A673 (cell line): ENCODE measurements around the gene ARMC8. TPM values are rescaled to one million over a fixed set of nuclear protein-coding genes. Genes with fewer than 3 reads are reported as not detected.

Experiments used
- BruUV-seq: library from RNA; stranded (reverse); fragments of 400-500 nt; replicated peaks from 2 replicates; lab custom pipeline; 2021; lab: Mats Ljungman, UMichigan
- CTCF ChIA-PET: fragments of 300-600 bp; sonication (Branson Sonifier 250); formaldehyde crosslinking; loops from one replicate; lab custom pipeline; 2022; ENCODE audit warnings: antibody characterized with exemption; lab: Charles Lee
- POLR2A ChIA-PET: fragments of 300-600 bp; sonication (Branson Sonifier 250); formaldehyde crosslinking; loops from one replicate; lab custom pipeline; 2022; ENCODE audit warnings: antibody characterized with exemption; ENCODE audit not compliant: low non-redundant PET; lab: Charles Lee
- DNase-seq: peaks from one replicate; pipeline ENCODE4 v3.0.0-alpha.2; 2015; ENCODE audit warnings: low spot score
- H3K27ac ChIP-seq: fragments of 200-600 bp; sonication (generic); 2 replicates; pipeline ENCODE4 v1.5.1; 2016; ENCODE audit warnings: mixed run types, low read depth, mild to moderate bottlenecking, mixed read lengths, antibody characterized with exemption, low read length; ENCODE audit not compliant: poor library complexity, severe bottlenecking
- H3K27me3 ChIP-seq: fragments of 200-600 bp; sonication (generic); replicated peaks from 2 replicates; pipeline ENCODE4 v1.6.1; 2017; ENCODE audit warnings: mixed run types, low read depth, mild to moderate bottlenecking, mixed read lengths, antibody characterized with exemption, low read length; ENCODE audit not compliant: insufficient read depth, poor library complexity
- H3K36me3 ChIP-seq: fragments of 200-600 bp; sonication (generic); 2 replicates; pipeline ENCODE4 v1.6.1; 2016; ENCODE audit warnings: mixed run types, mild to moderate bottlenecking, mixed read lengths, antibody characterized with exemption, low read length; ENCODE audit not compliant: insufficient read depth, poor library complexity, severe bottlenecking
- H3K4me1 ChIP-seq: fragments of 200-600 bp; sonication (generic); 2 replicates; pipeline ENCODE4 v1.6.1; 2017; ENCODE audit warnings: mixed run types, mild to moderate bottlenecking, mixed read lengths, antibody characterized with exemption, low read length; ENCODE audit not compliant: insufficient read depth, poor library complexity, severe bottlenecking
- H3K4me3 ChIP-seq: fragments of 200-600 bp; sonication (generic); 2 replicates; pipeline ENCODE4 v1.5.1; 2016; ENCODE audit warnings: low read depth, mixed run types, mild to moderate bottlenecking, mixed read lengths, low read length; ENCODE audit not compliant: poor library complexity, severe bottlenecking
- H3K9me3 ChIP-seq: fragments of 200-600 bp; sonication (generic); 2 replicates; pipeline ENCODE4 v1.6.1; 2016; ENCODE audit warnings: mixed run types, low read depth, mild to moderate bottlenecking, mixed read lengths, antibody characterized with exemption, low read length; ENCODE audit not compliant: poor library complexity, severe bottlenecking
- EZH2 ChIP-seq: fragments of 200-600 bp; sonication (generic); IDR thresholded peaks from 2 replicates; pipeline ENCODE4 v1.6.1; 2017; ENCODE audit warnings: borderline replicate concordance, low read depth, mild to moderate bottlenecking, mixed read lengths, antibody characterized with exemption, low read length; ENCODE audit not compliant: poor library complexity, severe bottlenecking
- intact Hi-C: fragments of 100-400 bp; cut with micrococcal nuclease; formaldehyde crosslinking; loops from one replicate; pipeline ENCODE4 v1.10.0; 2022; ENCODE audit not compliant: unreplicated experiment
- total RNA-seq: library from RNA; stranded (reverse); gene quantifications from 2 replicates; pipeline ENCODE4 v1.2.3, GENCODE V29; 2021
- TF ChIP-seq, protein P1 (sequence below): fragments of 300-800, 200-600 bp; sonication (generic); conservative IDR thresholded peaks from 2 replicates; pipeline ENCODE4 v1.5.1; 2017; ENCODE audit warnings: low read depth, mild to moderate bottlenecking, antibody characterized with exemption, low read length, moderate library complexity, mixed read lengths

The ARMC8 gene
- total RNA-seq, 1 experiment from 2014 or later: 55.8 TPM

GRCh38 chr3:138220788-138221187 is 33.7 kb downstream of the ARMC8 start:
- intact Hi-C loops: no loop called here
- no peak for DNase-seq
- H3K27me3 ChIP-seq: no peaks in the 10 kb centered on the region
- no peak overlapping the region for H3K4me3 ChIP-seq
- POLR2A ChIA-PET: no interaction called here
- no TSS peak for BruUV-seq
- peaks cover 24% of the 10 kb centered on the region for H3K36me3 ChIP-seq
- TF ChIP-seq, protein P1, sequence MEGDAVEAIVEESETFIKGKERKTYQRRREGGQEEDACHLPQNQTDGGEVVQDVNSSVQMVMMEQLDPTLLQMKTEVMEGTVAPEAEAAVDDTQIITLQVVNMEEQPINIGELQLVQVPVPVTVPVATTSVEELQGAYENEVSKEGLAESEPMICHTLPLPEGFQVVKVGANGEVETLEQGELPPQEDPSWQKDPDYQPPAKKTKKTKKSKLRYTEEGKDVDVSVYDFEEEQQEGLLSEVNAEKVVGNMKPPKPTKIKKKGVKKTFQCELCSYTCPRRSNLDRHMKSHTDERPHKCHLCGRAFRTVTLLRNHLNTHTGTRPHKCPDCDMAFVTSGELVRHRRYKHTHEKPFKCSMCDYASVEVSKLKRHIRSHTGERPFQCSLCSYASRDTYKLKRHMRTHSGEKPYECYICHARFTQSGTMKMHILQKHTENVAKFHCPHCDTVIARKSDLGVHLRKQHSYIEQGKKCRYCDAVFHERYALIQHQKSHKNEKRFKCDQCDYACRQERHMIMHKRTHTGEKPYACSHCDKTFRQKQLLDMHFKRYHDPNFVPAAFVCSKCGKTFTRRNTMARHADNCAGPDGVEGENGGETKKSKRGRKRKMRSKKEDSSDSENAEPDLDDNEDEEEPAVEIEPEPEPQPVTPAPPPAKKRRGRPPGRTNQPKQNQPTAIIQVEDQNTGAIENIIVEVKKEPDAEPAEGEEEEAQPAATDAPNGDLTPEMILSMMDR: no peak
- TF ChIP-seq EZH2: no peak
- H3K9me3 ChIP-seq: no peaks in the 10 kb centered on the region
- H3K4me1 ChIP-seq: peaks cover 13% of the 10 kb centered on the region
- CTCF ChIA-PET: no interaction called here
- H3K27ac ChIP-seq: no peak overlapping the region

DNA sequence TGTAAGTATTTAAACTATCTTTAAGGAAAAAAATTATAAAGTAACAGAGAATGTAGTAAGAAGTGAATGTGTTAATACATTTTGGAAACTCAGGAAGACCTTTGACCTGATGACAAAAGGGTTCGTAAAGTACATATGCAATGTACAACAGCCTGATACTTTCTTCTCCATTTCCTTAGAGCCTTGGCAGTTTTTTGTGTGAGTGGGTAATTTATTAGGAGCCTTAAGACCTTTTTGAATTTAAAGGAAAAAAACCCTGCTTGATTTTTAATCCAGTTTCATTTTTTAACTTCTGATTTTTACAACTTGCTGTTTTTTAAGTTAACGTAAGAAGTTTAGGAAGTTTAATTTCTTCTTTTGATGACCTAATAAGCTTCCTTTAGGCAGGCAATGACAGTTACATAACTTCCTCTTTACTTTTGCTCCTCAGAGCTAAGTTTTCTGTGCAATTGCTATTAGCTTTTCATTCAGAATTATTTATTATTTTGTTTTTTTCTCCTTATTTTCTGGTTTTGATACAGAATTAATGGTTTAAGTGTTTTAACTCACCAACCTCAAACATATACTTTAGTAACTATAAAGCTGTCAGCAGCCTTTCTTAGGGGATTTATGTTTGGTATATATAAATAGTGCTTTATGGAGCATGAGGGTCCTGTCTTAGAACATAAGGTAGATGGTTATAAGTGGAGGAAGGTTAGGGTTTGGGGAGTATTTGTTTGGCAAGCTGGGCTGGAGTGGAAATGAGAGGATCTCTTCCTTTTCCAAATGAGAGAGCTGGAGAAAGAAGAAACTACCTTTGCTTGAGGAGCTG is 35.2 kb downstream of the ARMC8 start:
- DNase-seq: no peak
- H3K4me3 ChIP-seq: no peak overlapping the region
- TF ChIP-seq EZH2: no peak
- TF ChIP-seq, protein P1: no peak
- H3K27ac ChIP-seq: no peak overlapping the region
- peaks cover 26% of the 10 kb centered on the region for H3K36me3 ChIP-seq
- BruUV-seq: no TSS peak
- ChIA-PET POLR2A (no interaction called here), CTCF (no interaction called here)
- intact Hi-C loops: no loop called here
- peaks cover 13% of the 10 kb centered on the region for H3K4me1 ChIP-seq
- no peaks in the 10 kb centered on the region for H3K27me3 ChIP-seq
- no peaks in the 10 kb centered on the region for H3K9me3 ChIP-seq

DNA sequence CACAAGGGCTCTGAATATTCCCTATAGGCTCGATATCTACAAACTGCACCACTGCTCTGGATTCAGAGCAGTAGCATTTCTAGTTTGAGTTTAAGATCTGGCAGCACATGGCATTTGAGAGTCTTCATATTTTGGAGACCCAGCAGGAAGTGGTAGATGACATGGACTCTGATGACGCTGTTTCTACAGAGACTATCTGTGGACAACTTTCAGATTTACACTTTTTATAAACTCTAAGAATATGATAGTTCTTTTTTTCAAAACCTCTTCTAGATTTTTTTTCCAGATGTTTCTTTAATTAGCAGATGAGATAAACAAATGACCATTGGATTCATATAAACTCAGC is 35.8 kb downstream of the ARMC8 start:
- ChIA-PET POLR2A (no interaction called here), CTCF (no interaction called here)
- no peak for DNase-seq
- TF ChIP-seq EZH2: no peak
- TF ChIP-seq, protein P1: no peak
- BruUV-seq: no TSS peak
- H3K27me3 ChIP-seq: no peaks in the 10 kb centered on the region
- H3K9me3 ChIP-seq: no peaks in the 10 kb centered on the region
- no peak overlapping the region for H3K4me3 ChIP-seq
- intact Hi-C loops: no loop called here
- peaks cover 26% of the 10 kb centered on the region for H3K36me3 ChIP-seq
- H3K27ac ChIP-seq: no peak overlapping the region
- peaks cover 13% of the 10 kb centered on the region for H3K4me1 ChIP-seq
